ENCODE results near the gene ERH.
A peak's percentile ranks its signal among the peaks of the same experiment; 100 is the strongest.

ERH gene

DNA sequence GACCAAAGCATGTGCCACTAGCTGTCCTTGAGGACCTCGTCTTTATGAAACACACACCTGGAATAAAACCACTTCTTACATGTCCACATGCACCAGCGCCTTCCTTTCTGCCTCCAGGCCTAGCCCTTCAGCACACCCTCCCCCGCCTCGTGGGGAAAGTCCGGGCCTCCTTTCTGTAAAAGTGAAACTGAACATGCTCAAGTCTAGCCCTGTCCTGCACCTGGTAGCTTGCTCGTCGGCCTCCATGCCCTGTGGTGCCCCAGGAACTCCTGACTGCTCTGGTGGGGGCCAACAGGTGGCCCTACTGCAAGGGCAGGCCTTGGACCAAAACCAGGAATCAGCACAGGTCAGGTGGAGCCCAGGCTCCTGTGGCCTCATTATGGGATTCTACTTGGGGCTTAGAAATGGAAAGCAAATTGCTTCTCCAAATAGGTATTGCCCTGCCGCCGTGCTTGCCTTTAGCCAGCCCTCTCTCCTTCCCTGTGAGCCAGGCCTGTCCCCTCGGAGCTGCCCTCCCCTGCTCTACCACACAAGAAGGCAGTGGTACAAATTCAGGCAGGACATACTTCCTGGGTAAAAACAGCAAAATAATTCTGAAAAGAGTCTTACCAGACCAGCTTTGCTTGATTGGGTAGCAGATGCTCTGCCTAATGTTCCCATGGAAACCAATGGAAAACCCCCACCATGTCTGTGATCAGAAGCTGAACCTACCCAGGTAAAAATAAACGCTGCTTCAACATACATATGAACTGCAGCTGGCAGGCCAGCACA, 43.5 kb downstream of the ERH start:
- peak; percentile 89 for DNase-seq (ENCODE audit: insufficient read length, low spot score)
- TF ChIP-seq POLR2A (IDR thresholded peaks at IDR 0.05; ENCODE audit: low read depth, low read length) (peak; percentile 45; the same call in 1 of the 2 replicates), TAF1 (IDR thresholded peaks at IDR 0.05; ENCODE audit: low read depth, low read length) (0 out of 2 replicates have a peak, but pooled peaks have one; percentile 52), POLR2AphosphoS5 (IDR thresholded peaks at IDR 0.05; ENCODE audit: low read depth, low read length) (peak; percentile 34; the same call in 1 of the 2 replicates), POU2F2 (IDR thresholded peaks at IDR 0.05; ENCODE audit: low read depth, low read length) (peak; percentile 76; the same call in 1 of the 2 replicates), SPI1 (IDR thresholded peaks at IDR 0.05; ENCODE audit: low read depth, low read length) (peak; percentile 23; the same call in 1 of the 2 replicates), PAX5 (IDR thresholded peaks at IDR 0.05; ENCODE audit: insufficient read depth, low read length, severe bottlenecking) (peak; percentile 80)
- peak; percentile 97 for FAIRE-seq

DNA sequence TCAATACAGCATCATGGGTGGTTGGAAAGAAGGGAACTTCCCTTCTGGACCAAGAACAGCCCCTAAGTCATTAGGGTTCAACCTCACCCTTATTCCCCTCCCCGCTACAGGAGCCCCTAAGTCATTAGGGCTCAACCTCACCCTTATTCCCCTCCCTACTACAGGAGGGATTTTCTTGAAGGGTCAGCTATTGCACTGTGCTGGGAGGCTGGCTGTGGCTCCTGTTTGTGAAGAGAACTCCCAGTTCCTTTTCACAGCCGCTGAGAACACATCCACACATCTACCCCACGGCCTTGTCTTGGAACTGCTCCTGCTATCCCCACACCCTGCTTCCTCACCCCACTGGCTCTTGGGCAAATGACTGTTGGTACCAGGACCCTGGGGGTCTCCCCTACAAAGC, 44.9 kb downstream of the ERH start:
- no peak for DNase-seq (ENCODE audit: insufficient read length, low spot score)
- FAIRE-seq = peak; percentile 84
- peak; percentile 61 for TF ChIP-seq SPI1 (IDR thresholded peaks at IDR 0.05; ENCODE audit: low read depth, low read length)
- no peak for TF ChIP-seq POLR2AphosphoS5 (IDR thresholded peaks at IDR 0.05; ENCODE audit: low read depth, low read length)

DNA sequence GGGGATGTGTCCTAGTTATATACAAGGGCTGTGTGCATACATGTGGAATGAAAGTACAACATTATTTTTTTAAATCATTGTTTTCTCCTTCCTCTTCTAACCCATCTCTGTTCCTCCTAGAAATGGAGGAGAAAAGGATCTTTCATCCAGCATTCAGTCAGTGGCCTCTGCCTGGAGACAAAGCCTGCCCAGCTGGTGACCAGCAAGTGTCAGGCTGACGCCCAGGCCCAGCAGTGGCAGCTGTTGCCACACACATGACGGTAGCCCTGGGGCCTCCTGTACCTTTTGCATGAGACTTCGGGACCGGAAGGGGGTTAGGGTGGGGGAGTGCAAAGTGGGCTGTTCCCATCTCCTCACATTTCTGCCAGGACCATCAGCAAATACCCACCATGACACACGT, 46.2 kb downstream of the ERH start:
- no peak for FAIRE-seq
- no peak for TF ChIP-seq POU2F2 (IDR thresholded peaks at IDR 0.05; ENCODE audit: low read depth, low read length)
- TF ChIP-seq TAF1 (IDR thresholded peaks at IDR 0.05; ENCODE audit: low read depth, low read length) = no peak
- no peak for TF ChIP-seq SPI1 (IDR thresholded peaks at IDR 0.05; ENCODE audit: low read depth, low read length)
- TF ChIP-seq POLR2AphosphoS5 (IDR thresholded peaks at IDR 0.05; ENCODE audit: low read depth, low read length) = no peak
- no peak for TF ChIP-seq POLR2A (IDR thresholded peaks at IDR 0.05; ENCODE audit: low read depth, low read length)
- no peak for TF ChIP-seq PAX5 (IDR thresholded peaks at IDR 0.05; ENCODE audit: insufficient read depth, low read length, severe bottlenecking)
- no peak for DNase-seq (ENCODE audit: insufficient read length, low spot score)

DNA sequence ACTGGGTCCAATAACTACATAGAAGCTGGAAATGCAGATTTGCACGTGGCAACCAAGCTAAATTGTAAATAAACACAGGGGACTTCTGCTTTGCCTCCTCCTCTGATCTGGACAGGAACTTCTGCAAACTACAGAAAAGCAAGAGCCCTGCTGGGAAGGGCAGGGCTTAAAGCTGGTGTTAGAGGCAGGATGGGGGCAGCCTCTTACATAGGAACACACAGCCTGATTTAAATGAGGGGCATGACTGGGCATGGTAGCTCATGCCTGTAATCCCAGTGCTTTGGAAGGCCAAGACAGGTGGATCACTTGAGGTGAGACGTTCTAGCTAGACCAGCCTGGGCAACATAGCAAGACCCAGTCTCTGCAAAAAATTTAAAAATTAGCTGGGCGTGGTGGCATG, 46.7 kb downstream of the ERH start:
- no peak for FAIRE-seq
- TF ChIP-seq SPI1 (IDR thresholded peaks at IDR 0.05; ENCODE audit: low read depth, low read length) (peak; percentile 9; the same call in 1 of the 2 replicates), TAF1 (IDR thresholded peaks at IDR 0.05; ENCODE audit: low read depth, low read length) (no peak)

DNA sequence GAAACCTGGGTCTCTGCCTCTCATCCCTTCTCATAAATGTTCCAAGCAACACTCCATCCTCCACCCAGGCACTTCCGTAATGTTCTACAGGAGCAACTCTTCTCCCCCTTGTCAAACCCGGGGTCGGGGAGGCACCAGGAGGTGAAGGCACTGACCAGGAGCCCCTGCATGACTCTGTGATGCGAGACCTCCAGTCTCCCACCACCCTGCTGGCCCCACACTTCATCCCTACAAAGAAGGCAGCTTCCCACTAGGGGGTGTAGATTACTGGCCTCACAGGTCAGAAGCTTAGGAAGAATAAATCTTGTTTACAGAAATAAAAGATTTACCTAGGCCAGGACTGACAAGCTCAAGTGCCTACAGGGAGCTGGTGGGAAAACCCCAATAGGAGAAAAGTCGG, 47.2 kb downstream of the ERH start:
- DNase-seq (ENCODE audit: insufficient read length, low spot score) = no peak
- no peak for FAIRE-seq
- no peak for TF ChIP-seq TAF1 (IDR thresholded peaks at IDR 0.05; ENCODE audit: low read depth, low read length)
- no peak for TF ChIP-seq POLR2AphosphoS5 (IDR thresholded peaks at IDR 0.05; ENCODE audit: low read depth, low read length)
- TF ChIP-seq PAX5 (IDR thresholded peaks at IDR 0.05; ENCODE audit: insufficient read depth, low read length, severe bottlenecking) = no peak
- TF ChIP-seq POLR2A (IDR thresholded peaks at IDR 0.05; ENCODE audit: low read depth, low read length) = no peak
- TF ChIP-seq POU2F2 (IDR thresholded peaks at IDR 0.05; ENCODE audit: low read depth, low read length) = no peak
- TF ChIP-seq SPI1 (IDR thresholded peaks at IDR 0.05; ENCODE audit: low read depth, low read length) = no peak

More for the DNA sequence above, 46.7 kb downstream of the ERH start:
- DNase-seq (ENCODE audit: insufficient read length, low spot score) = no peak

DNA sequence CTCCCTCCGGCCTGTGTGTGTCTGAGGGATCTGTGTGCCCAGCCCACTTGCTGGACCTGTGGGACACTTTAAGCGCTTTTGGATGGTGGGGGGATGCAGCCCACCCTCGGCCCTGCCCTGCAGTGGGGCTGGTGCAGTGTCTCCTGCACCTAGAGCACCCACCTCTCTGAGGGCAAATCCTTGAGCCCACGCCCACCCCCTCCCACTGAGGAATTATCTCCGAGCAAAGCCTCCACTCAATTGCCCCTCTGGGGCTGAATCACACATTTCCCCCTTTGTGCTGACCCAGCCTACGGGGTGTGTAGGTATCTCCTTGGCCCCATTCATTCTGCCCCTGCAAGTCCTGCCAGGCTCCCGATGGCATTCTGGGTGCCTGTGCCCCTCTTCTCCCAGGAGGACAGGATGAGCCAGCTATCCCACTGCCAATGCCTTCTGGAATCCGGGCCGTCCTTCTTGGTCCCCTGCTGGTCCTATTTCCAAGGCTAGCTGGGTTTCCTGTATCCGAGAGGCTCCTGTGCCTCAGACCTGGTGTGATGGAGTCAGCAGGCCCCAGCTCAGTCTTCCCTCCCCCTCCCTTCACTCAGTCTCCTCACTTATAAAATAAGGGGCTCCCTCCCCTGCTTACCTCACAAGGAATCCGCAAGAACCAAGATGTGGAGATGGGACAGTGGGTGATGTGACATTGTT, 48.9 kb downstream of the ERH start:
- DNase-seq (ENCODE audit: insufficient read length, low spot score) = no peak
- no peak for TF ChIP-seq PAX5 (IDR thresholded peaks at IDR 0.05; ENCODE audit: insufficient read depth, low read length, severe bottlenecking)
- no peak for FAIRE-seq

DNA sequence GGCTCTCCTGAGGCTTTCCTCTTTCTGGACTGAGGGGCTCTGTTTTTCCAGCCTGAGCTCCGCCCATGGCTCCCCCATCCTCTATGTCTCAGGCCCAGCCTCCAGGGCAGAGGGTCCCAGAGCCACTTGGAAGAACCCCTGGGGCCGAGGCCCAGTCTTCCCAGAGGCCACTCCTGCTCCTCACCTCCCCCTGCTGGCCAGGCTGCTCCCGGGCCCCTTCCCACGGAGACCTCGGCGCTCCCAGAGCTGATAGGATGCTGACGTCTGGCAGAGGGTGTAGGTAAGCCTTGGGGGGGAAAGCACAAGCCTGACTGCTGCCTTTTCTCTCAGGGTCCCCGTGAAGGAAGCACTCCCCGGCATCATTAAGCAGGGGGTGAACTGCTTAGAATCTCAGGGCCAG, 51.4 kb downstream of the ERH start:
- DNase-seq (ENCODE audit: insufficient read length, low spot score) (no peak), FAIRE-seq (no peak)
- TF ChIP-seq SPI1 (IDR thresholded peaks at IDR 0.05; ENCODE audit: low read depth, low read length) = no peak
- no peak for TF ChIP-seq POLR2A (IDR thresholded peaks at IDR 0.05; ENCODE audit: low read depth, low read length)

DNA sequence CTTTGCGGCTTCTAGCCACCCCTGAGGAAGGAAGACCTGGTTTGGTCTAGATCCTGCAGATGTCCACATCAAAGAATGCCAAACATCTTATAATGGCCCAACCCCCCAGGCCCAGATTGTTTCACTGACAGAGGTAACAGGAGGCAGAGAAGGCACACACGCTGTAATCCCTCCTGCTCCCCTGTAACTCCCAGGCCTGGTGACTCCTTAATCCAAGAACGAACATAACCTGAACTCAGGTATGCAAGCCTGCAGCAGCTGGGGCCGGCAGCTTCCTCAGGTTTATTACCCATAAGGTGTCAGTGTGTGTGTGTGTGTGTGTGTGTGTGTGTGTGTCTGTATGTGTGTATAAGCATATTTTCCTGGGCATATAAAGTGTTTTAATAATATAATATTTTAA, 52.7 kb downstream of the ERH start:
- FAIRE-seq (no peak), DNase-seq (ENCODE audit: insufficient read length, low spot score) (no peak)
- TF ChIP-seq SPI1 (IDR thresholded peaks at IDR 0.05; ENCODE audit: low read depth, low read length) (no peak), POLR2AphosphoS5 (IDR thresholded peaks at IDR 0.05; ENCODE audit: low read depth, low read length) (no peak), POU2F2 (IDR thresholded peaks at IDR 0.05; ENCODE audit: low read depth, low read length) (no peak), PAX5 (IDR thresholded peaks at IDR 0.05; ENCODE audit: insufficient read depth, low read length, severe bottlenecking) (no peak), TAF1 (IDR thresholded peaks at IDR 0.05; ENCODE audit: low read depth, low read length) (no peak), POLR2A (IDR thresholded peaks at IDR 0.05; ENCODE audit: low read depth, low read length) (no peak)

DNA sequence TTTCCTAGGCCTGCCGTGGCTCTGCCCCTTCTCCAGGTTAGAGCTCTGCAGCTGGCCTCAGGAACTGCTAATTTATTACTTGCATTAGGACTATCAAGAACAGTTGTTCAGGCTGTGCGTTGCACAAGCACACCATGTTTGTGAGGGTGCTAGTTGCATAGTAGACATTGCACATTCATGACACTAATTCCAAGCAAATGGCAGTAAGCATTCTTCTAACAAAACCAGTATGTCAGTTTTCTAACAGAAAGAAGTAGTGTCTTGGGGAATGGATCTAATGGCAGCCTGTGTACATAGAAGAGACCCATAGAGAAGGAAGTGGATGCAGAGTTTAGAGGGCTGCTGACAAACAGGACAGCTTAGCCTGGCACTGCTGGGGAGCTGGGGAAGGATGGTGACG, 53.9 kb downstream of the ERH start:
- FAIRE-seq (no peak), DNase-seq (ENCODE audit: insufficient read length, low spot score) (no peak)
- TF ChIP-seq TAF1 (IDR thresholded peaks at IDR 0.05; ENCODE audit: low read depth, low read length) (no peak), PAX5 (IDR thresholded peaks at IDR 0.05; ENCODE audit: insufficient read depth, low read length, severe bottlenecking) (no peak), SPI1 (IDR thresholded peaks at IDR 0.05; ENCODE audit: low read depth, low read length) (no peak), POLR2AphosphoS5 (IDR thresholded peaks at IDR 0.05; ENCODE audit: low read depth, low read length) (no peak), POU2F2 (IDR thresholded peaks at IDR 0.05; ENCODE audit: low read depth, low read length) (no peak), POLR2A (IDR thresholded peaks at IDR 0.05; ENCODE audit: low read depth, low read length) (no peak)

DNA sequence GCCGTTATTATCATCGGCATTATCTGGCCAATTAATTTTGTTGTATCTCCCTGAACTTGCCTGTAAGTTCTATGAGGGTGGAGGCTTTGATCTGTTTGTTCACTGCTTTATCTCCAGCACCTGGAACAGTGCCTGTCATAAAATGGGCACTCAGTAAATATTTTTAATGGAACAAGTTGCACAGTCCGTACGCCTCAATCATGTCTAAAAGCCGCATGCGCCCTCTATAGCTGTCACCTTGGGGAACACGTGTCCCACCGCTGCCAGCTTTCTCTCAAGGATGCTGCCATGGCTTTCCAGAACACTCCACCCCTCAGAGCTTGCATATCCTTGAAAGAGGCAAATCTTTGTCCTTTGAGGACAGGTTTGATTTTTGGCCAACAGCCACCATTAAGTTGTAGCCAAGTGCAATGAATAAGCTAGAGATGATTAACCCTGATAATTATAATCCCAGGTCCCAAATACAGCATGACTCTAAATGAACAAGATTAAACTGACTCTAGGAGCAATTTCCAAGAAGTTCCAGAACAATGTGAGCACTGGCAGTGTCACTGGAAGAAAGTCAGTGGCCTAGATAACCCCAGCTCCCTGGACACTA, 55.1 kb downstream of the ERH start:
- TF ChIP-seq POLR2AphosphoS5 (IDR thresholded peaks at IDR 0.05; ENCODE audit: low read depth, low read length) (no peak), TAF1 (IDR thresholded peaks at IDR 0.05; ENCODE audit: low read depth, low read length) (no peak), SPI1 (IDR thresholded peaks at IDR 0.05; ENCODE audit: low read depth, low read length) (no peak), PAX5 (IDR thresholded peaks at IDR 0.05; ENCODE audit: insufficient read depth, low read length, severe bottlenecking) (no peak), POU2F2 (IDR thresholded peaks at IDR 0.05; ENCODE audit: low read depth, low read length) (no peak), POLR2A (IDR thresholded peaks at IDR 0.05; ENCODE audit: low read depth, low read length) (no peak)
- FAIRE-seq (no peak), DNase-seq (ENCODE audit: insufficient read length, low spot score) (no peak)
